Suprapubic skin (tissue), 4 donors: ENCODE results near the gene EPS8L1. TPM values are rescaled to one million over a fixed set of nuclear protein-coding genes. Genes with fewer than 3 reads are reported as not detected.
A peak's percentile ranks its signal among the peaks of the same experiment; 100 is the strongest.

Experiments used
- DNase-seq, 2 donors: peaks; one replicate each; pipeline ENCODE4 v3.0.0-alpha.2; 2019; ENCODE audit warnings: low spot score in 2 of 2
- H3K27ac ChIP-seq: fragments of 200-600 bp; sonication (generic); one replicate; pipeline ENCODE4 v1.5.1; 2019
- H3K27me3 ChIP-seq: fragments of 200-600 bp; sonication (generic); one replicate; pipeline ENCODE4 v1.5.1; 2019
- H3K36me3 ChIP-seq: fragments of 200-600 bp; sonication (generic); one replicate; pipeline ENCODE4 v1.5.1; 2019
- H3K4me1 ChIP-seq: fragments of 200-600 bp; sonication (generic); one replicate; pipeline ENCODE4 v1.5.1; 2019
- H3K4me3 ChIP-seq: fragments of 200-600 bp; sonication (generic); one replicate; pipeline ENCODE4 v1.5.1; 2019; ENCODE audit warnings: mild to moderate bottlenecking
- H3K9me3 ChIP-seq: fragments of 200-600 bp; sonication (generic); one replicate; pipeline ENCODE4 v1.5.1; 2019
- EP300 ChIP-seq: sonication (generic); formaldehyde crosslinking; IDR thresholded peaks from one replicate; pipeline ENCODE4 v1.6.1; 2017; ENCODE audit warnings: antibody characterized with exemption
- POLR2A ChIP-seq, 2 donors: fragments of 450-650 bp; IDR thresholded peaks; one replicate each; pipeline ENCODE4 v1.6.1; 2017; ENCODE audit warnings: antibody characterized with exemption in 2 of 2, mild to moderate bottlenecking in 2 of 2, moderate library complexity in 2 of 2
- POLR2AphosphoS5 ChIP-seq, 3 donors: sonication (generic); formaldehyde crosslinking; IDR thresholded peaks; one replicate each; pipeline ENCODE4 v1.6.1; 2017; ENCODE audit warnings: antibody characterized with exemption in 3 of 3
- WGBS: methylation state at CpG from one replicate; pipeline ENCODE4 v1.1.5; 2018; 5-methylcytosine and 5-hydroxymethylcytosine counted together
- total RNA-seq, 4 donors: library from RNA; depleted of rRNA; stranded (reverse); fragments of >200 nt; gene quantifications; one replicate each; pipeline ENCODE4 v1.1.0, GENCODE V29; 2016
- TF ChIP-seq, protein P1 (sequence below), 2 donors: fragments of 200-600 bp in 1 of 2; fragments of 450-650 bp in 1 of 2; sonication (generic) in 1 of 2; IDR thresholded peaks; one replicate each; pipeline ENCODE4 v1.5.1; 2016 to 2019; ENCODE audit warnings: antibody characterized with exemption in 2 of 2, mild to moderate bottlenecking in 1 of 2, moderate library complexity in 1 of 2

EPS8L1 gene
- total RNA-seq, 4 donors from 2014 or later, result 243 to 384 (median 304) TPM

GRCh38 chr19:55079400-55080038 is 3.9 kb downstream of the EPS8L1 start:
- Histone ChIP-seq H3K4me1 (peaks cover 28% of the 10 kb centered on the region), H3K36me3 (no peaks in the 10 kb centered on the region), H3K27ac (no peak overlapping the region), H3K4me3 (no peak overlapping the region), H3K27me3 (peaks cover 74% of the 10 kb centered on the region), H3K9me3 (no peaks in the 10 kb centered on the region)
- DNase-seq, result no peak
- no peak for TF ChIP-seq EP300
- TF ChIP-seq, protein P1, sequence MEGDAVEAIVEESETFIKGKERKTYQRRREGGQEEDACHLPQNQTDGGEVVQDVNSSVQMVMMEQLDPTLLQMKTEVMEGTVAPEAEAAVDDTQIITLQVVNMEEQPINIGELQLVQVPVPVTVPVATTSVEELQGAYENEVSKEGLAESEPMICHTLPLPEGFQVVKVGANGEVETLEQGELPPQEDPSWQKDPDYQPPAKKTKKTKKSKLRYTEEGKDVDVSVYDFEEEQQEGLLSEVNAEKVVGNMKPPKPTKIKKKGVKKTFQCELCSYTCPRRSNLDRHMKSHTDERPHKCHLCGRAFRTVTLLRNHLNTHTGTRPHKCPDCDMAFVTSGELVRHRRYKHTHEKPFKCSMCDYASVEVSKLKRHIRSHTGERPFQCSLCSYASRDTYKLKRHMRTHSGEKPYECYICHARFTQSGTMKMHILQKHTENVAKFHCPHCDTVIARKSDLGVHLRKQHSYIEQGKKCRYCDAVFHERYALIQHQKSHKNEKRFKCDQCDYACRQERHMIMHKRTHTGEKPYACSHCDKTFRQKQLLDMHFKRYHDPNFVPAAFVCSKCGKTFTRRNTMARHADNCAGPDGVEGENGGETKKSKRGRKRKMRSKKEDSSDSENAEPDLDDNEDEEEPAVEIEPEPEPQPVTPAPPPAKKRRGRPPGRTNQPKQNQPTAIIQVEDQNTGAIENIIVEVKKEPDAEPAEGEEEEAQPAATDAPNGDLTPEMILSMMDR (IDR thresholded peaks at IDR 0.05), result no peak
- no peak for TF ChIP-seq POLR2A (IDR thresholded peaks at IDR 0.05)
- 93% methylated on average over 5 of the region's 19 CpGs for WGBS

- H3K4me1 ChIP-seq, result peaks cover 28% of the 10 kb centered on the region
- H3K36me3 ChIP-seq, result no peaks in the 10 kb centered on the region
- no peaks in the 10 kb centered on the region for H3K9me3 ChIP-seq
- H3K27ac ChIP-seq, result peak overlapping the region; percentile 62
- H3K4me3 ChIP-seq, result peak overlapping the region; percentile 65
- peaks cover 81% of the 10 kb centered on the region for H3K27me3 ChIP-seq
- peak in 1 of 2 donors; percentile 80 for DNase-seq
- TF ChIP-seq, protein P1 (IDR thresholded peaks at IDR 0.05), result no peak
- TF ChIP-seq EP300 (no peak), POLR2AphosphoS5 (IDR thresholded peaks at IDR 0.05) (no peak)
- 5% methylated on average over 20 of the region's 55 CpGs for WGBS
Measured at GRCh38 chr19:55080121-55080967, 4.7 kb downstream of the EPS8L1 start.

- Histone ChIP-seq H3K36me3 (no peaks in the 10 kb centered on the region), H3K4me3 (peak overlapping the region; percentile 65), H3K9me3 (no peaks in the 10 kb centered on the region), H3K27me3 (peaks cover 81% of the 10 kb centered on the region), H3K4me1 (peaks cover 31% of the 10 kb centered on the region), H3K27ac (peak overlapping the region; percentile 62)
- peak in 1 of 2 donors; percentile 90 for DNase-seq
- no peak for TF ChIP-seq POLR2AphosphoS5 (IDR thresholded peaks at IDR 0.05)
- TF ChIP-seq EP300, result no peak
- under 1% methylated on average over 30 of the region's 60 CpGs for WGBS
Measured at GRCh38 chr19:55080968-55081769, 5.5 kb downstream of the EPS8L1 start.

DNA sequence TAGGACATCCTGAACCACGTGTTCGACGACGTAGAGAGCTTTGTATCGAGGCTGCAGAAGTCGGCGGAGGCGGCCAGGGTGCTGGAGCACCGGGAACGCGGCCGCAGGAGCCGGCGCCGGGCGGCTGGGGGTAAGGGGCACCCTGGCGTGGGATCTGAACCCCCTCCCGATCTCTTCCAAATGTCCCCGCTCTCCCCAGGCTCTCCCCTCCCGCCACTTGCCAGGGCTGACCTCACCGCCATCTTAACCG is 6.0 kb downstream of the EPS8L1 start:
- H3K4me3 ChIP-seq, result peak overlapping the region; percentile 65

More for the DNA sequence above, 6.0 kb downstream of the EPS8L1 start:
- H3K27me3 ChIP-seq, result peaks cover 80% of the 10 kb centered on the region
- TF ChIP-seq EP300 (no peak), POLR2A (IDR thresholded peaks at IDR 0.05) (no peak), POLR2AphosphoS5 (IDR thresholded peaks at IDR 0.05) (no peak)
- TF ChIP-seq, protein P1 (IDR thresholded peaks at IDR 0.05), result no peak
- no peaks in the 10 kb centered on the region for H3K36me3 ChIP-seq
- DNase-seq, result no peak
- 0% methylated on average over 4 of the region's 22 CpGs for WGBS
- no peak overlapping the region for H3K27ac ChIP-seq
- H3K4me1 ChIP-seq, result peaks cover 36% of the 10 kb centered on the region
- no peaks in the 10 kb centered on the region for H3K9me3 ChIP-seq
